ENCODE results near the gene ZNF143.

GRCh38 chr11:9533058-9533457 lies 72.2 kb downstream of the ZNF143 start:
- TF ChIP-seq CTCF (IDR thresholded peaks at IDR 0.05) (no peak), POLR2A (IDR thresholded peaks at IDR 0.05) (no peak)
